PC-3 (cell line): Measurements from ENCODE around the gene FBXW5. TPM values are rescaled to one million over a fixed set of nuclear protein-coding genes. Genes with fewer than 3 reads are reported as not detected.

ENCODE experiments used
- ATAC-seq: fragments of 200-7000 bp; cut with Tn5 transposase; 2 replicates; pipeline ENCODE4 v1.9.1; 2020; ENCODE audit warnings: mild to moderate bottlenecking, moderate library complexity
- BruUV-seq: library from RNA; stranded (reverse); fragments of 400-500 nt; replicated peaks from 2 replicates; lab custom pipeline; 2021; lab: Mats Ljungman, UMichigan
- CTCF ChIA-PET: fragments of 300-600 bp; sonication (Branson Sonifier 250); formaldehyde crosslinking; loops from one replicate; lab custom pipeline; 2022; ENCODE audit warnings: antibody characterized with exemption; lab: Charles Lee
- POLR2A ChIA-PET: fragments of 300-600 bp; sonication (Branson Sonifier 250); formaldehyde crosslinking; loops from one replicate; lab custom pipeline; 2022; ENCODE audit warnings: antibody characterized with exemption; ENCODE audit not compliant: unreplicated experiment; lab: Charles Lee
- DNase-seq: peaks from one replicate; pipeline ENCODE4 v3.0.0-alpha.2; 2015
- H2AFZ ChIP-seq: fragments of 300-600 bp; sonication (generic); 2 replicates; pipeline ENCODE4 v1.6.0; 2016; ENCODE audit warnings: antibody characterized with exemption, low read length
- H3F3A ChIP-seq: fragments of 300-600 bp; sonication (generic); one replicate; pipeline ENCODE4 v1.6.0; 2017; ENCODE audit warnings: antibody characterized with exemption, low read length, control low read depth, mild to moderate bottlenecking; ENCODE audit not compliant: unreplicated experiment
- H3K27ac ChIP-seq: fragments of 300-600 bp; sonication (generic); 2 replicates; pipeline ENCODE4 v1.5.1; 2016; ENCODE audit warnings: mild to moderate bottlenecking, low read length
- H3K27me3 ChIP-seq: fragments of 300-600 bp; sonication (generic); 2 replicates; pipeline ENCODE4 v1.6.1; 2016; ENCODE audit warnings: low read length, mixed read lengths
- H3K36me3 ChIP-seq: fragments of 300-600 bp; sonication (generic); 2 replicates; pipeline ENCODE4 v1.6.1; 2016; ENCODE audit warnings: low read depth, mixed run types, low read length, mixed read lengths
- H3K4me1 ChIP-seq: fragments of 300-600 bp; sonication (generic); 2 replicates; pipeline ENCODE4 v1.5.1; 2016; ENCODE audit warnings: low read length; ENCODE audit not compliant: insufficient read depth
- H3K4me2 ChIP-seq: fragments of 300-600 bp; sonication (generic); 2 replicates; pipeline ENCODE4 v1.6.0; 2016; ENCODE audit warnings: low read length
- H3K4me3 ChIP-seq: fragments of 300-600 bp; sonication (generic); 2 replicates; pipeline ENCODE4 v1.5.1; 2016; ENCODE audit warnings: mild to moderate bottlenecking, low read length, mixed read lengths
- H3K79me2 ChIP-seq: fragments of 300-600 bp; sonication (generic); 2 replicates; pipeline ENCODE4 v1.6.1; 2017; ENCODE audit warnings: low read length, mixed read lengths
- H3K9ac ChIP-seq: fragments of 300-600 bp; sonication (generic); 2 replicates; pipeline ENCODE4 v1.6.0; 2016; ENCODE audit warnings: mild to moderate bottlenecking, low read length
- H3K9me2 ChIP-seq: fragments of 300-600 bp; sonication (generic); replicated peaks from 2 replicates; pipeline ENCODE4 v1.6.1; 2016; ENCODE audit warnings: mixed run types, low read length, mixed read lengths
- H3K9me3 ChIP-seq: fragments of 300-600 bp; sonication (generic); 2 replicates; pipeline ENCODE4 v1.6.1; 2016; ENCODE audit warnings: low read length, mixed read lengths
- H4K20me1 ChIP-seq: fragments of 300-600 bp; sonication (generic); 2 replicates; pipeline ENCODE4 v1.6.1; 2016; ENCODE audit warnings: low read length, mixed read lengths
- EZH2phosphoT487 ChIP-seq: fragments of 300-600 bp; sonication (generic); IDR thresholded peaks from 2 replicates; pipeline ENCODE4 v1.6.1; 2018; ENCODE audit warnings: mild to moderate bottlenecking, antibody characterized with exemption, low read length, borderline replicate concordance
- intact Hi-C: fragments of 100-400 bp; cut with micrococcal nuclease; formaldehyde crosslinking; loops from 2 replicates; pipeline ENCODE4 v1.9.0; 2023
- total RNA-seq: library from RNA; depleted of rRNA; stranded (reverse); fragments of >200 nt; gene quantifications from 2 replicates; pipeline ENCODE4 v1.2.3, GENCODE V29; 2014
- TF ChIP-seq, protein P1 (sequence below): fragments of 300-600 bp; sonication (generic); conservative IDR thresholded peaks from 2 replicates; pipeline ENCODE4 v1.5.1; 2017; ENCODE audit warnings: antibody characterized with exemption, low read depth, mild to moderate bottlenecking, low read length

The FBXW5 gene
- total RNA-seq, 1 experiment from 2014 or later, result 138 TPM

- H3K4me2 ChIP-seq, result no peak overlapping the region
- H3K79me2 ChIP-seq, result peaks cover 19% of the 10 kb centered on the region
- no peaks in the 10 kb centered on the region for H3K27me3 ChIP-seq
- no peak for ATAC-seq
- H3F3A ChIP-seq, result no peaks in the 10 kb centered on the region
- no peak overlapping the region for H2AFZ ChIP-seq
- no peaks in the 10 kb centered on the region for H3K9me3 ChIP-seq
- no peak for DNase-seq
- no TSS peak for BruUV-seq
- H3K36me3 ChIP-seq, result no peaks in the 10 kb centered on the region; the same call in 1 of the 2 replicates
- peaks cover 16% of the 10 kb centered on the region for H3K4me1 ChIP-seq
- H3K27ac ChIP-seq, result no peak overlapping the region
- no peak overlapping the region for H3K4me3 ChIP-seq
- CTCF ChIA-PET, result interaction anchor here (1.4 to 1.5 kb wide), 3 partner anchors 49 to 88 kb away, joined by 4 to 17 read pairs (median 9); partner anchors contain the start of gene CLIC3
- H4K20me1 ChIP-seq, result no peaks in the 10 kb centered on the region
- POLR2A ChIA-PET, result no interaction called here
- no peak overlapping the region for H3K9ac ChIP-seq
- intact Hi-C loops, result no loop called here
- TF ChIP-seq EZH2phosphoT487, result no peak
- TF ChIP-seq, protein P1, sequence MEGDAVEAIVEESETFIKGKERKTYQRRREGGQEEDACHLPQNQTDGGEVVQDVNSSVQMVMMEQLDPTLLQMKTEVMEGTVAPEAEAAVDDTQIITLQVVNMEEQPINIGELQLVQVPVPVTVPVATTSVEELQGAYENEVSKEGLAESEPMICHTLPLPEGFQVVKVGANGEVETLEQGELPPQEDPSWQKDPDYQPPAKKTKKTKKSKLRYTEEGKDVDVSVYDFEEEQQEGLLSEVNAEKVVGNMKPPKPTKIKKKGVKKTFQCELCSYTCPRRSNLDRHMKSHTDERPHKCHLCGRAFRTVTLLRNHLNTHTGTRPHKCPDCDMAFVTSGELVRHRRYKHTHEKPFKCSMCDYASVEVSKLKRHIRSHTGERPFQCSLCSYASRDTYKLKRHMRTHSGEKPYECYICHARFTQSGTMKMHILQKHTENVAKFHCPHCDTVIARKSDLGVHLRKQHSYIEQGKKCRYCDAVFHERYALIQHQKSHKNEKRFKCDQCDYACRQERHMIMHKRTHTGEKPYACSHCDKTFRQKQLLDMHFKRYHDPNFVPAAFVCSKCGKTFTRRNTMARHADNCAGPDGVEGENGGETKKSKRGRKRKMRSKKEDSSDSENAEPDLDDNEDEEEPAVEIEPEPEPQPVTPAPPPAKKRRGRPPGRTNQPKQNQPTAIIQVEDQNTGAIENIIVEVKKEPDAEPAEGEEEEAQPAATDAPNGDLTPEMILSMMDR, result no peak
- H3K9me2 ChIP-seq, result no peaks in the 10 kb centered on the region
These were observed 2.7 kb upstream of the FBXW5 start for GRCh38 chr9:136947028-136947891.

DNA sequence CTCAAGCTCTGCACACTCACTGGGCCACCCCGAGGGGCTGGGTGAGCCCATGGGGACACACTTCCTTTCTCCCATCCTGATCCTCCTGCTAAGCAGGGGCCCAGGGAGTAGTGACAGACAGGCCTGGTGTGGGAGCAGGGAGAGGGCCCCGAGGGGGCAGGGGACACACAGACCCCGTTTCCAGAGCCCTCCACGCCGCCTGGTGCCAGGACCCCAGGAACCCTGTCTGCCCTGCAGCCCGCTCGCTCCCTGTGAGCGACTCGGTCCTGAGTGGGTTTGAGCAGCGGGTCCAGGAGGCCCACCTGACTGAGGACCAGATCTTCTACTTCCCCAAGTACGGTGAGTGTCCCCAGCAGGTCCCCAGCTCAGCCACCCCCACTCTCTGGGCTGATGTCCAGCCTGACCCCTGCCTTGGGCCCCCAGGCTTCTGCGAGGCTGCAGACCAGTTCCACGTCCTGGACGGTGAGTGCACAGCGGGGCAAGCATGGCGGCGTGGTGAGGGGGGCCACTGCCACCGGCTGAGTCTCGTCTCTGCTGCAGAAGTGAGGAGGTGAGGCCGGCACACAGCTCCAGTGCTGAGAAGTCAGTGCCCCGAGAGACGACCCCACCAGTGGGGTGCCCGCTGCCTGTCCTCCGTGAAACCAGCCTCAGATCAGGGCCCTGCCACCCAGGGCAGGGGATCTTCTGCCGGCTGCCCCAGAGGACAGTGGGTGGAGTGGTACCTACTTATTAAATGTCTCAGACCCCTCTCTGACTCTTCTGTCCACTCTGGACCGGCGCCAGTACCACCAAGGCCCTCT is 1.9 kb upstream of the FBXW5 start:
- no peaks in the 10 kb centered on the region for H3K9me3 ChIP-seq
- CTCF ChIA-PET, result no interaction called here
- H3K4me2 ChIP-seq, result no peak overlapping the region
- no peaks in the 10 kb centered on the region for H3K9me2 ChIP-seq
- ATAC-seq, result no peak
- H3K9ac ChIP-seq, result no peak overlapping the region
- H2AFZ ChIP-seq, result no peak overlapping the region
- DNase-seq, result no peak
- H3K79me2 ChIP-seq, result peaks cover 26% of the 10 kb centered on the region
- H3K4me1 ChIP-seq, result peaks cover 16% of the 10 kb centered on the region
- no peaks in the 10 kb centered on the region for H3K27me3 ChIP-seq
- H3K36me3 ChIP-seq, result no peaks in the 10 kb centered on the region; the same call in 1 of the 2 replicates
- no peaks in the 10 kb centered on the region for H4K20me1 ChIP-seq
- BruUV-seq, result no TSS peak
- POLR2A ChIA-PET, result no interaction called here
- H3F3A ChIP-seq, result no peaks in the 10 kb centered on the region
- no peak overlapping the region for H3K4me3 ChIP-seq
- no peak for TF ChIP-seq EZH2phosphoT487
- H3K27ac ChIP-seq, result no peak overlapping the region
- intact Hi-C loops, result no loop called here

DNA sequence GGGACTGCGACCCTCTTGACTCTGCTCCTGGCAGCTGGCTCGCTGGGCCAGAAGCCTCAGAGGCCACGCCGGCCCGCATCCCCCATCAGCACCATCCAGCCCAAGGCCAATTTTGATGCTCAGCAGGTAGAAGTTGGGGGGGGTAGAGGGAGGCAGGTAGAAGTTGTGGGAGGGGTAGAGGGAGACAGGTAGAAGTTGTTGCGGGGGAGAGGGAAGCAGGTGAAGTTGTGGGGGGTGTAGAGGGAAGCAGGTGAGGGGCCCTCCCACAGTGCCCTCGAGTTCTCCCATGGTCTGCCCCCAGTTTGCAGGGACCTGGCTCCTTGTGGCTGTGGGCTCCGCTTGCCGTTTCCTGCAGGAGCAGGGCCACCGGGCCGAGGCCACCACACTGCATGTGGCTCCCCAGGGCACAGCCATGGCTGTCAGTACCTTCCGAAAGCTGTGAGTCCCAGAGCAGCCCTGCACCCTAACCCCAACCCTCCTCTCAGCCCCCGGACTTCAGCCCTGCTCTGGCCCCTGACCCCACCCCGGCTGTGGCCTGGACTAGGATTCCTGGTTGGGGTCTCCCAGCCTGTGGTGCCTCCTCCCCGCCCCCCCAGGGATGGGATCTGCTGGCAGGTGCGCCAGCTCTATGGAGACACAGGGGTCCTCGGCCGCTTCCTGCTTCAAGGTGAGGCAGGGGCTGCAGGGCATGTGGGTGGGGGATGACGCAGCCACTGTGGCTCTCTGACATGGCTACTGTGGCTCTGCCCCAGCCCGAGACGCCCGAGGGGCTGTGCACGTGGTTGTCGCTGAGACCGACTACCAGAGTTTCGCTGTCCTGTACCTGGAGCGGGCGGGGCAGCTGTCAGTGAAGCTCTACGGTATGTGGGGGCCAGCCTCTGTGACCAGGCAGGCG is 1.0 kb upstream of the FBXW5 start:
- peaks cover 26% of the 10 kb centered on the region for H3K79me2 ChIP-seq
- no peak overlapping the region for H3K4me2 ChIP-seq
- no peaks in the 10 kb centered on the region for H3F3A ChIP-seq
- no peaks in the 10 kb centered on the region for H3K27me3 ChIP-seq
- no peak overlapping the region for H2AFZ ChIP-seq
- ChIA-PET POLR2A (no interaction called here), CTCF (no interaction called here)
- DNase-seq (no peak), ATAC-seq (no peak)
- no peaks in the 10 kb centered on the region for H4K20me1 ChIP-seq
- no peak overlapping the region for H3K9ac ChIP-seq
- no peaks in the 10 kb centered on the region; the same call in 1 of the 2 replicates for H3K36me3 ChIP-seq
- H3K4me3 ChIP-seq, result no peak overlapping the region
- BruUV-seq, result no TSS peak
- H3K9me2 ChIP-seq, result no peaks in the 10 kb centered on the region
- H3K9me3 ChIP-seq, result no peaks in the 10 kb centered on the region
- H3K27ac ChIP-seq, result no peak overlapping the region
- H3K4me1 ChIP-seq, result peaks cover 15% of the 10 kb centered on the region
- no peak for TF ChIP-seq EZH2phosphoT487
- intact Hi-C loops, result loop anchor here (2.0 kb wide), 1 partner anchor 59 kb away; the partner anchor contains the start of gene TRAF2
